Transverse colon (tissue), 3 donors: ENCODE data around the gene CERS5.

Experiments
- POLR2A ChIP-seq: fragments of 450-650 bp; IDR thresholded peaks from one replicate; pipeline ENCODE4 v1.6.1; 2016; ENCODE audit warnings: antibody characterized with exemption, mild to moderate bottlenecking, moderate library complexity
- TF ChIP-seq, protein P1 (sequence below), 5 experiments: fragments of 200-600 bp in 3 of 5; fragments of 450-650 bp in 2 of 5; sonication (generic) in 3 of 5; IDR thresholded peaks; 1 replicate in 2 of 5; 2 replicates in 3 of 5; pipeline ENCODE4 v1.5.1; 2016 to 2017; ENCODE audit warnings: antibody characterized with exemption in 5 of 5, inconsistent platforms in 3 of 5, mild to moderate bottlenecking in 2 of 5, moderate library complexity in 1 of 5

GRCh38 chr12:50160643-50161042 is 6.5 kb downstream of the CERS5 start:
- TF ChIP-seq, protein P1, sequence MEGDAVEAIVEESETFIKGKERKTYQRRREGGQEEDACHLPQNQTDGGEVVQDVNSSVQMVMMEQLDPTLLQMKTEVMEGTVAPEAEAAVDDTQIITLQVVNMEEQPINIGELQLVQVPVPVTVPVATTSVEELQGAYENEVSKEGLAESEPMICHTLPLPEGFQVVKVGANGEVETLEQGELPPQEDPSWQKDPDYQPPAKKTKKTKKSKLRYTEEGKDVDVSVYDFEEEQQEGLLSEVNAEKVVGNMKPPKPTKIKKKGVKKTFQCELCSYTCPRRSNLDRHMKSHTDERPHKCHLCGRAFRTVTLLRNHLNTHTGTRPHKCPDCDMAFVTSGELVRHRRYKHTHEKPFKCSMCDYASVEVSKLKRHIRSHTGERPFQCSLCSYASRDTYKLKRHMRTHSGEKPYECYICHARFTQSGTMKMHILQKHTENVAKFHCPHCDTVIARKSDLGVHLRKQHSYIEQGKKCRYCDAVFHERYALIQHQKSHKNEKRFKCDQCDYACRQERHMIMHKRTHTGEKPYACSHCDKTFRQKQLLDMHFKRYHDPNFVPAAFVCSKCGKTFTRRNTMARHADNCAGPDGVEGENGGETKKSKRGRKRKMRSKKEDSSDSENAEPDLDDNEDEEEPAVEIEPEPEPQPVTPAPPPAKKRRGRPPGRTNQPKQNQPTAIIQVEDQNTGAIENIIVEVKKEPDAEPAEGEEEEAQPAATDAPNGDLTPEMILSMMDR (IDR thresholded peaks at IDR 0.05): no peak
- TF ChIP-seq POLR2A: no peak
